SK-N-SH (cell line): ENCODE data around the gene PSEN2. TPM values are rescaled to one million over a fixed set of nuclear protein-coding genes. Genes with fewer than 3 reads are reported as not detected.

Source experiments
- CTCF ChIA-PET: fragments of 300-600, 350-600 bp; formaldehyde crosslinking; extraction: SDS; loops from one replicate; lab custom pipeline; 2021; lab: Yijun Ruan, JAX
- POLR2A ChIA-PET: fragments of 350-600 bp; sonication (Branson Sonifier 250); formaldehyde crosslinking; extraction: SDS; loops from one replicate; lab custom pipeline; 2020; ENCODE audit warnings: antibody characterized with exemption, inconsistent platforms; lab: Yijun Ruan, JAX
- DNase-seq: peaks from one replicate; pipeline ENCODE4 v3.0.0; 2012
- H2AFZ ChIP-seq: fragments of 200-600 bp; sonication (generic); 2 replicates; pipeline ENCODE4 v1.8.1; 2016; ENCODE audit warnings: antibody characterized with exemption, mild to moderate bottlenecking, low read depth
- H3F3A ChIP-seq: fragments of 200-600 bp; sonication (generic); replicated peaks from 2 replicates; pipeline ENCODE3; 2016; ENCODE audit warnings: antibody characterized with exemption, mild to moderate bottlenecking; ENCODE audit not compliant: insufficient read depth
- H3K27ac ChIP-seq, 2 experiments: fragments of 200-500 bp in 1 of 2; fragments of 200-600 bp in 1 of 2; sonication (Bioruptor generic) in 1 of 2; sonication (generic), shearing (Covaris generic) in 1 of 2; 2 replicates each; pipeline versions ENCODE4 v1.5.1 to v1.6.1; 2014 to 2016; ENCODE audit warnings: low read depth in 2 of 2, inconsistent platforms in 1 of 2, low read length in 1 of 2, mild to moderate bottlenecking in 1 of 2, mixed read lengths in 1 of 2
- H3K27me3 ChIP-seq: fragments of 200-600 bp; sonication (generic), shearing (Covaris generic); 2 replicates; pipeline ENCODE4 v1.6.1; 2016; ENCODE audit warnings: mixed run types; ENCODE audit not compliant: insufficient read depth
- H3K36me3 ChIP-seq, 2 experiments: fragments of 200-500 bp in 1 of 2; fragments of 200-600 bp in 1 of 2; sonication (Bioruptor generic) in 1 of 2; sonication (generic) in 1 of 2; replicated peaks in 1 of 2; 2 replicates each; pipeline versions ENCODE3 to v1.5.1; 2014 to 2016; ENCODE audit warnings: low read length in 1 of 2, mild to moderate bottlenecking in 1 of 2; ENCODE audit not compliant: insufficient read depth in 2 of 2, control insufficient read depth in 1 of 2
- H3K4me1 ChIP-seq, 2 experiments: fragments of 200-500 bp in 1 of 2; fragments of 200-600 bp in 1 of 2; sonication (Bioruptor generic) in 1 of 2; sonication (generic), shearing (Covaris generic) in 1 of 2; 2 replicates each; pipeline versions ENCODE4 v1.5.1 to v1.6.1; 2014 to 2016; ENCODE audit warnings: low read depth in 1 of 2, low read length in 1 of 2, mixed run types in 1 of 2; ENCODE audit not compliant: insufficient read depth in 2 of 2, control insufficient read depth in 1 of 2
- H3K4me2 ChIP-seq: fragments of 200-600 bp; sonication (generic), shearing (Covaris generic); 2 replicates; pipeline ENCODE4 v1.6.1; 2017; ENCODE audit warnings: mixed run types
- H3K4me3 ChIP-seq, 2 experiments: fragments of 200-500 bp in 1 of 2; fragments of 200-600 bp in 1 of 2; sonication (Bioruptor generic) in 1 of 2; sonication (generic), shearing (Covaris generic) in 1 of 2; 2 replicates each; pipeline versions ENCODE4 v1.5.1 to v1.8.1; 2014 to 2016; ENCODE audit warnings: low read depth in 2 of 2, inconsistent platforms in 1 of 2, low read length in 1 of 2, mild to moderate bottlenecking in 1 of 2, mixed read lengths in 1 of 2, moderate library complexity in 1 of 2
- H3K79me2 ChIP-seq: fragments of 200-600 bp; sonication (generic); 2 replicates; pipeline ENCODE4 v1.8.1; 2017; ENCODE audit warnings: mild to moderate bottlenecking; ENCODE audit not compliant: insufficient read depth
- H3K9ac ChIP-seq: fragments of 200-600 bp; sonication (generic); 2 replicates; pipeline ENCODE4 v1.6.1; 2017; ENCODE audit warnings: mixed run types
- H3K9me2 ChIP-seq: fragments of 200-600 bp; sonication (generic); 2 replicates; pipeline ENCODE4 v1.6.1; 2017; ENCODE audit warnings: mixed run types
- H3K9me3 ChIP-seq: fragments of 200-600 bp; sonication (generic); 2 replicates; pipeline ENCODE4 v1.6.1; 2017; ENCODE audit warnings: mixed run types, mild to moderate bottlenecking, moderate library complexity
- H4K20me1 ChIP-seq: fragments of 200-600 bp; sonication (generic); 2 replicates; pipeline ENCODE4 v1.6.1; 2017; ENCODE audit warnings: mild to moderate bottlenecking, mixed run types; ENCODE audit not compliant: insufficient read depth
- EZH2phosphoT487 ChIP-seq: fragments of 200-600 bp; sonication (generic); IDR thresholded peaks from 2 replicates; pipeline ENCODE4 v1.6.1; 2017; ENCODE audit warnings: low read depth, mixed run types, mild to moderate bottlenecking, antibody characterized with exemption, moderate library complexity, borderline replicate concordance
- FOXM1 ChIP-seq: IDR thresholded peaks from 2 replicates; pipeline ENCODE4 v1.4.0; 2012; ENCODE audit warnings: low read depth, mild to moderate bottlenecking
- MEF2A ChIP-seq: IDR thresholded peaks from 2 replicates; pipeline ENCODE4 v1.4.0; 2012; ENCODE audit warnings: low read depth, borderline replicate concordance
- MXI1 ChIP-seq: IDR thresholded peaks from 2 replicates; pipeline ENCODE4 v1.6.1; 2012; ENCODE audit warnings: mild to moderate bottlenecking, low read depth, low read length, improper control_type of control experiment
- POLR2AphosphoS5 ChIP-seq: IDR thresholded peaks from 2 replicates; pipeline ENCODE4 v1.6.1; 2012; ENCODE audit warnings: low read depth, low read length
- RAD21 ChIP-seq: IDR thresholded peaks from 2 replicates; pipeline ENCODE4 v1.6.1; 2012; ENCODE audit warnings: mild to moderate bottlenecking, low read length
- SIN3A ChIP-seq: IDR thresholded peaks from 2 replicates; pipeline ENCODE4 v1.6.1; 2012; ENCODE audit warnings: low read depth, mild to moderate bottlenecking, low read length, moderate library complexity, borderline replicate concordance
- SMC3 ChIP-seq: IDR thresholded peaks from 2 replicates; pipeline ENCODE4 v1.6.1; 2012; ENCODE audit warnings: low read depth, low read length, improper control_type of control experiment
- TAF1 ChIP-seq: IDR thresholded peaks from 2 replicates; pipeline ENCODE4 v1.6.1; 2012; ENCODE audit warnings: low read depth, mild to moderate bottlenecking, low read length, moderate library complexity, borderline replicate concordance
- WGBS: methylation state at CpG from one replicate; pipeline ENCODE4 v1.1.6; 2017; ENCODE audit warnings: low lambda C conversion rate; 5-methylcytosine and 5-hydroxymethylcytosine counted together
- polyA plus RNA-seq, 3 experiments: library from polyadenylated mRNA; depleted of rRNA; stranded (reverse); fragments of >200 nt; gene quantifications; 2 replicates each; pipeline ENCODE4 v1.2.3, GENCODE V29; 2012

PSEN2 gene
- polyA plus RNA-seq, 1 of the 3 experiments (the other 2 are of a cell fraction) = 20.2 TPM

DNA sequence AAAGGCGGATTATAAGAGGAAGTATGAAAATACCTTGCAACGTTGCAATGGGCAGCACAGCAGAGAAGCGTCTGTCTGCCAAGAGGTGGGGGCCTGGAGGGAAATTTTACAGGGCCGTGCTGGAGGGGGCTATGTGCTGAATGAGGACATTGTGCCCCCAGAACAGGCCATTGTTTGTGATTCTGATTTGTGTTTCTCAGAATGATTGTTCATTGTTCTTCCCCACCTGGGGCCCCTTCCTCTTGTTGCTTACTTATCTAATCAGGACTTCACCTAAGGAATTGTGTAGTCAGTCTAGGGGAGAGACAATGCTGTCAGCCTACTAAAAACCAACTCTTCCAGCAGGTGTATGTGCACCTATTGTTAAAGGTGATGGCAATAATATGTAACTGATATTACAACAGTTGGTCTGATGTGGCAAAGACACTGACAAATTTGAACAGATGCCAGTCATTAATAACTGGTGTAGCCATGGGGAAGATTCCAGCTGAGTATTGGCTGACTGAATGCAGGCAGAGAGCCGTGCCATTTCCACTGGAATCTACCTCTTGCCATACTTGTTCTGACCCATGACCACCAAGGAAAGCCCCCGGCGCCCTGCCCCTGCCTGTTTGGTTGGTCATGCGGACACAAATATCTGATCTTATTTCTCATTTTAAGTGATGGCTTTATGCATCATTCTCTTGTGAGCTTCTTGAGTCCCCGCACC is 45.2 kb upstream of the PSEN2 start:
- CTCF ChIA-PET = interaction anchor here (1.3 to 5.8 kb wide), 4 partner anchors 88 to 277 kb away, joined by 5 to 120 read pairs (median 10); partner anchors contain the start of gene STUM

DNA sequence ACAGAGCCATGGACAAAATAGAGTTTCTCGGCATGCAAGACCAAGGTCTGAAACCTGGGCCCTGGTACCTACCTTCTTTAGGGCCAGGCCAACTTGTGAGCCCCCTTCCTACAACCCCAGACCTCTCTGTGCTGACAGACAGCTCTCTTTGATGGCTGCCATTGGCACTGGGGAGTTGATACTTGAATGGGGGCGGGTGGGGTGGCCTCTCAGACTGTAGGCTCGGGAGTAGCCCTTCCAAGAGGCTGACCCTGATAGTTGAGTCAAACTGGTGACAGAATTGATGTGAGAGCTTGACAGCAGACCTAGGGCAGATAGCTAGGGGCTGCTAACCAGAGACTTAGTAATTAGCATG is 44.7 kb upstream of the PSEN2 start:
- H3K4me2 ChIP-seq = no peak overlapping the region
- WGBS = 71% methylated on average over 3 of the region's 3 CpGs
- no peak overlapping the region for H2AFZ ChIP-seq
- no peak overlapping the region for H3K27ac ChIP-seq
- H3F3A ChIP-seq = peaks cover 3% of the 10 kb centered on the region
- no peaks in the 10 kb centered on the region for H3K27me3 ChIP-seq
- no peak overlapping the region for H3K4me3 ChIP-seq
- H3K9me3 ChIP-seq = no peaks in the 10 kb centered on the region
- H3K9ac ChIP-seq = no peak overlapping the region
- POLR2A ChIA-PET = no interaction called here
- H3K4me1 ChIP-seq = peaks cover 3 to 17% of the 10 kb centered on the region in 2 experiments; a peak in 1 of 4 replicates
- CTCF ChIA-PET = interaction anchor here (1.3 to 5.8 kb wide), 4 partner anchors 88 to 277 kb away, joined by 5 to 120 read pairs (median 10); partner anchors contain the start of gene STUM
- no peak for TF ChIP-seq MEF2A
- TF ChIP-seq, all 33 proteins: peak for 0
- Histone ChIP-seq H3K9me2 (no peaks in the 10 kb centered on the region), H3K36me3 (no peaks in the 10 kb centered on the region), H3K79me2 (no peaks in the 10 kb centered on the region), H4K20me1 (no peaks in the 10 kb centered on the region)
- DNase-seq = no peak

More for the DNA sequence above, 45.2 kb upstream of the PSEN2 start:
- POLR2A ChIA-PET = no interaction called here
- Histone ChIP-seq H3K9me2 (no peaks in the 10 kb centered on the region), H4K20me1 (no peaks in the 10 kb centered on the region), H3K27ac (no peak overlapping the region), H3K4me3 (no peak overlapping the region), H3K9ac (no peak overlapping the region), H3K79me2 (no peaks in the 10 kb centered on the region), H3K27me3 (no peaks in the 10 kb centered on the region), H3K9me3 (no peaks in the 10 kb centered on the region), H3K36me3 (no peaks in the 10 kb centered on the region), H2AFZ (no peak overlapping the region), H3K4me2 (no peak overlapping the region), H3K4me1 (peaks cover 3 to 17% of the 10 kb centered on the region in 2 experiments; a peak in 1 of 4 replicates), H3F3A (peaks cover 3% of the 10 kb centered on the region)
- TF ChIP-seq FOXM1 = no peak
- no peak for TF ChIP-seq TAF1
- no peak for TF ChIP-seq SMC3
- TF ChIP-seq POLR2AphosphoS5 = no peak
- no peak for DNase-seq
- 80% methylated on average over 9 of the region's 9 CpGs for WGBS

DNA sequence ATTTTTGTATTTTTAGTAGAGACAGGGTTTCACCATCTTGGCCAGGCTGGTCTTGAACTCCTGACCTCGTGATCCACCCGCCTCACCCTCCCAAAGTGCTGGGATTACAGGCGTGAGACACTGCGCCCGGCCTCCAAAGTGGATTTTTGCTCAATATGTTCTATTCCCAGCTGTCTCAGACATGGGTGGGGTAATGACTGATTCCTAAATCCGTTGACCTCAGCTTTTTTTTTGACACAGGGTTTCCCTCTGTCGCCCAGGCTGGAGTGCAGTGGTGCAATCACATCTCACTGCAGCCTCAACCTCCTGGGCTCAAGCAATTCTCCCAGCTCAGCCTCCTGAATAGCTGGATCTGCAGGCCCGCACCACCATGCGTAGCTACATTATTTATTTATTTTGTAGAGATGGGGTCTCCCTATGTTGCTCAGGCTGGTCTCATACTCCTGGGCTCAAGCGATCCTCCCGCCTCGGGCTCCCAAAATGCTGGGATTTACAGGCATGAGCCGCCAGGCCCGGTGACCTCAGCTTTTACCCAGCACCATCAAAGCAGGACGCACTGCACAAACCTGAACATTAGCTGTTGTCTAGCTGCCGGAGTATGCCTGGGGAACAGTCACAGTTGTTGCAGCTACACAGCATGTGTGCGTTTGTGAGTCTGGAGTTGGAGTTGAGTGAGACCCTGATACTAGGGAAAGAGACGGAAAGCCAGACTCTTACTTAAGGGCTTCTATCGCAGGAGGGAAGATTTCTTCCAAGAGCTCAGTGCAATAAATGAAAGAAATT is 43.7 kb upstream of the PSEN2 start:
- Histone ChIP-seq H3K4me2 (no peak overlapping the region), H3K27ac (no peak overlapping the region), H2AFZ (no peak overlapping the region), H3K9me3 (no peaks in the 10 kb centered on the region), H3K4me1 (peaks cover 0 to 8% of the 10 kb centered on the region in 2 experiments; a peak in 1 of 4 replicates), H3F3A (peaks cover 3% of the 10 kb centered on the region), H4K20me1 (no peaks in the 10 kb centered on the region), H3K9ac (no peak overlapping the region), H3K9me2 (no peaks in the 10 kb centered on the region), H3K4me3 (no peak overlapping the region), H3K79me2 (no peaks in the 10 kb centered on the region), H3K36me3 (no peaks in the 10 kb centered on the region), H3K27me3 (no peaks in the 10 kb centered on the region)
- CTCF ChIA-PET = interaction anchor here (0.8 to 5.8 kb wide), 10 partner anchors 14 to 614 kb away, joined by 3 to 120 read pairs (median 4); partner anchors contain the start of gene STUM
- WGBS = 92% methylated on average over 19 of the region's 19 CpGs
- no peak for DNase-seq
- POLR2A ChIA-PET = no interaction called here
- TF ChIP-seq FOXM1 = no peak
- TF ChIP-seq MXI1 = no peak
- TF ChIP-seq SIN3A = no peak
- TF ChIP-seq EZH2phosphoT487 = no peak
- TF ChIP-seq RAD21 = no peak
- no peak for TF ChIP-seq POLR2AphosphoS5
